Parathyroid adenoma (tissue), 2 donors: ENCODE results near the gene FAM114A2.

Experiments
- H2AFZ ChIP-seq: fragments of 300-600 bp; sonication (generic); one replicate; pipeline ENCODE4 v1.7.0; 2017; ENCODE audit warnings: antibody characterized with exemption, mild to moderate bottlenecking
- H3K27ac ChIP-seq: fragments of 300-600 bp; sonication (generic); one replicate; pipeline ENCODE4 v1.7.0; 2017
- H3K27me3 ChIP-seq: fragments of 300-600 bp; sonication (generic); one replicate; pipeline ENCODE4 v1.7.0; 2017; ENCODE audit warnings: low read length; ENCODE audit not compliant: control insufficient read depth, insufficient read depth
- H3K36me3 ChIP-seq: fragments of 300-600 bp; sonication (generic); one replicate; pipeline ENCODE4 v1.7.0; 2017; ENCODE audit warnings: low read length; ENCODE audit not compliant: control insufficient read depth, insufficient read depth
- H3K4me1 ChIP-seq: fragments of 300-600 bp; sonication (generic); one replicate; pipeline ENCODE4 v1.7.0; 2017; ENCODE audit warnings: control low read depth
- H3K4me2 ChIP-seq: fragments of 300-600 bp; sonication (generic); one replicate; pipeline ENCODE4 v1.7.0; 2017; ENCODE audit warnings: low read length
- H3K4me3 ChIP-seq: fragments of 300-600 bp; sonication (generic); one replicate; pipeline ENCODE4 v1.7.0; 2017; ENCODE audit warnings: low read depth, low read length
- H3K79me2 ChIP-seq: fragments of 300-600 bp; sonication (generic); one replicate; pipeline ENCODE4 v1.7.0; 2017; ENCODE audit warnings: control low read depth
- H3K9ac ChIP-seq: fragments of 300-600 bp; sonication (generic); one replicate; pipeline ENCODE4 v1.7.0; 2017; ENCODE audit warnings: mild to moderate bottlenecking
- H3K9me3 ChIP-seq: fragments of 300-600 bp; sonication (generic); one replicate; pipeline ENCODE4 v1.7.0; 2017; ENCODE audit warnings: low read length; ENCODE audit not compliant: control insufficient read depth
- TF ChIP-seq, protein P1 (sequence below): fragments of 300-600 bp; sonication (generic); IDR thresholded peaks from one replicate; pipeline ENCODE4 v1.7.0; 2017; ENCODE audit warnings: antibody characterized with exemption, mild to moderate bottlenecking
- donor health status: primary hyperparathyroidism.

FAM114A2 gene

DNA sequence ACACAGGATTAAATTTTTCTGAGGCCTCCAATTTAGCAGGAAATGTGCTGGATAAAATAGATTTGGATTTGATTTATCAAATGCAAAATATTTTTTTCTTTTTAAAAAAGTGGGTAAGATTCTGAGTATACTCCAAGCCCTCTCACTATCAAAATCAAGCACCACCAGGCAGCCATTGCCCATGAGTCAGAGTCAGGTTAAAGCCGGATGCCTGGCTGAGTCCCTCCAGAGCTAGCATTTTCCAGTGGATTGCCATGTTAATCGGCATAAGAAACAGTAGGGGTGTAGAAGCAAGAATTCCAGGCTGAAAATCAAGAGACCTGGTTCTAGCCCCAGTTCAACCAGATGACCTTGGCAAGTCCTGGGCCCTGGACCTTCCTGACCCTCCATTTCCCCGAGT, 85.3 kb downstream of the FAM114A2 start:
- TF ChIP-seq, protein P1, sequence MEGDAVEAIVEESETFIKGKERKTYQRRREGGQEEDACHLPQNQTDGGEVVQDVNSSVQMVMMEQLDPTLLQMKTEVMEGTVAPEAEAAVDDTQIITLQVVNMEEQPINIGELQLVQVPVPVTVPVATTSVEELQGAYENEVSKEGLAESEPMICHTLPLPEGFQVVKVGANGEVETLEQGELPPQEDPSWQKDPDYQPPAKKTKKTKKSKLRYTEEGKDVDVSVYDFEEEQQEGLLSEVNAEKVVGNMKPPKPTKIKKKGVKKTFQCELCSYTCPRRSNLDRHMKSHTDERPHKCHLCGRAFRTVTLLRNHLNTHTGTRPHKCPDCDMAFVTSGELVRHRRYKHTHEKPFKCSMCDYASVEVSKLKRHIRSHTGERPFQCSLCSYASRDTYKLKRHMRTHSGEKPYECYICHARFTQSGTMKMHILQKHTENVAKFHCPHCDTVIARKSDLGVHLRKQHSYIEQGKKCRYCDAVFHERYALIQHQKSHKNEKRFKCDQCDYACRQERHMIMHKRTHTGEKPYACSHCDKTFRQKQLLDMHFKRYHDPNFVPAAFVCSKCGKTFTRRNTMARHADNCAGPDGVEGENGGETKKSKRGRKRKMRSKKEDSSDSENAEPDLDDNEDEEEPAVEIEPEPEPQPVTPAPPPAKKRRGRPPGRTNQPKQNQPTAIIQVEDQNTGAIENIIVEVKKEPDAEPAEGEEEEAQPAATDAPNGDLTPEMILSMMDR = no peak
- Histone ChIP-seq H3K9ac (no peak overlapping the region), H3K4me3 (no peak overlapping the region), H3K36me3 (no peaks in the 10 kb centered on the region), H2AFZ (no peak overlapping the region), H3K79me2 (no peaks in the 10 kb centered on the region), H3K27ac (no peak overlapping the region), H3K4me2 (no peak overlapping the region), H3K9me3 (no peaks in the 10 kb centered on the region), H3K4me1 (no peaks in the 10 kb centered on the region), H3K27me3 (no peaks in the 10 kb centered on the region)

DNA sequence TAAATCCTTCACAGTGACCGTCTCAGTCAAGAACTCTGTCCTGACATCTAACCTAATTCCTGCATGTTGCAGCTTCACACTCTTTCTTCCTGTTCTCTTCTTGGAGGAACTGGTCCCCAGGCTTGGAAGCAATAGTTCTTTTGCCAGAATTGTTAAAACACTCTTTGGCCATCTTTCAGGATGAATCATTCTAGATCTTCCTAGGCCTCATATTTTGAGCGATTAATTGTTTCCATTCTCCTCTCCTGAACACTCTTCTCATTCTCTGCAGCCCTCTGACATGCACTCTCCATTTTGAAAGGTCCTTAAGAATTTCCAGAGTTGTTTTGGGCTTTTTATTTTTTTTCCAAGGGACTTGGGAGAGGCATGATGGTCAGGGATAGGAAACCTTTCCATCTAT, 85.8 kb downstream of the FAM114A2 start:
- H3K79me2 ChIP-seq = no peaks in the 10 kb centered on the region
- no peaks in the 10 kb centered on the region for H3K9me3 ChIP-seq
- H3K4me3 ChIP-seq = no peak overlapping the region
- no peaks in the 10 kb centered on the region for H3K4me1 ChIP-seq
- no peaks in the 10 kb centered on the region for H3K27me3 ChIP-seq
- H3K4me2 ChIP-seq = no peak overlapping the region
- H2AFZ ChIP-seq = no peak overlapping the region
- TF ChIP-seq, protein P1 = no peak
- no peak overlapping the region for H3K27ac ChIP-seq
- no peak overlapping the region for H3K9ac ChIP-seq
- no peaks in the 10 kb centered on the region for H3K36me3 ChIP-seq

DNA sequence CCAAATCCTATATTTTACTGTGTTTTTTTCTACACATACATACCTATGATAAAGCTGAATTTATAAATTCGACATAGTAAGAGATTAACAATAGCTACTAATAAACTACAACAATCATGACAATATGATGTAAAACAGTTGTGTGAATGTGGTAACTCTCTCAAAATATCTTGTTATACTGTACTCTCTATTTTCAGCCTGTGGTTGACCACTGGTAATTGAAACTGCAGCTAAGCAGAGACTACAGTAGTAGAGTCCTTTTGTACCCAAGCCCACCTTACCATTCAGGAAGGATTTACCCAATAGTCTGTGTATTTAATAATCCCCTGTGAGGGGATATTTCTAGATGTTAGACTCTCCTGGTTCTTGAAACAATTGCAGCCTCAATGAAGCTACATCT, 86.7 kb downstream of the FAM114A2 start:
- Histone ChIP-seq H2AFZ (no peak overlapping the region), H3K27ac (no peak overlapping the region), H3K36me3 (no peaks in the 10 kb centered on the region), H3K79me2 (no peaks in the 10 kb centered on the region), H3K4me1 (no peaks in the 10 kb centered on the region), H3K4me2 (no peak overlapping the region), H3K9ac (no peak overlapping the region), H3K9me3 (no peaks in the 10 kb centered on the region), H3K4me3 (no peak overlapping the region), H3K27me3 (no peaks in the 10 kb centered on the region)
- TF ChIP-seq, protein P1 = no peak

DNA sequence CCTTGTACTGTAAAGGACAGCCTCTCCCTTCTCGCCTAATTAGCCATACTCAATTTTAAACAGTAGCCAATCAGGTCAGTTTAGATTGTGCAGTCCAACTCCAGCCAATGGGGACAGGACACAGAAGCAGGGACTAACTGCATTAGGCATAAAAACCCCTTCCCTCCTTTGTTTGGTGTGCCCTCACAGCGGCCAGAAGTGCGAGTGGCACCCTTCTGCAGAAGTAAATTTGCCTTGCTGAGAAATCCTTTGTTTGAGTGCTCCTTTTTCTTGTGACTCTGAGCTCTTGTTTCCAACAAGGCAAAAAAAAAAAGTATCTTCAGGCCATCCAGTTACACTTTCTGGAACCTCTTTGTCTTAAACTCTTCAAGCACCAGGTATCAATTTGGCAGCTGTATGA, 97.4 kb downstream of the FAM114A2 start:
- H3K27me3 ChIP-seq = no peaks in the 10 kb centered on the region
- H3K36me3 ChIP-seq = no peaks in the 10 kb centered on the region
- H3K9me3 ChIP-seq = no peaks in the 10 kb centered on the region
- H2AFZ ChIP-seq = no peak overlapping the region
- no peak overlapping the region for H3K4me3 ChIP-seq
- H3K9ac ChIP-seq = no peak overlapping the region
- TF ChIP-seq, protein P1 = no peak
- H3K4me2 ChIP-seq = no peak overlapping the region
- H3K4me1 ChIP-seq = no peaks in the 10 kb centered on the region
- H3K79me2 ChIP-seq = no peaks in the 10 kb centered on the region
- no peak overlapping the region for H3K27ac ChIP-seq
